IMR-90 (cell line): Measurements from ENCODE around the gene JMJD1C. TPM values are rescaled to one million over a fixed set of nuclear protein-coding genes. Genes with fewer than 3 reads are reported as not detected.
A peak's percentile ranks its signal among the peaks of the same experiment; 100 is the strongest.

ENCODE experiments used
- ATAC-seq: fragments of 200-7000 bp; cut with Tn5 transposase; 2 replicates; pipeline ENCODE4 v1.9.1; 2020; ENCODE audit warnings: low read depth, mild to moderate bottlenecking, moderate library complexity
- BruUV-seq: library from RNA; stranded (reverse); fragments of 400-500 nt; replicated peaks from 2 replicates; lab custom pipeline; 2021; lab: Mats Ljungman, UMichigan
- CTCF ChIA-PET: fragments of 300-600 bp; formaldehyde crosslinking; extraction: SDS; loops from one replicate; lab custom pipeline; 2021; ENCODE audit warnings: antibody characterized with exemption; lab: Yijun Ruan, JAX
- POLR2A ChIA-PET: fragments of 300-600 bp; sonication (Branson Sonifier 250); formaldehyde crosslinking; loops from one replicate; lab custom pipeline; 2022; ENCODE audit warnings: antibody characterized with exemption; ENCODE audit not compliant: unreplicated experiment; lab: Charles Lee
- DNase-seq: peaks from one replicate; pipeline ENCODE4 v3.0.0; 2013
- H2AFZ ChIP-seq: replicated peaks from 2 replicates; pipeline ENCODE3; 2013; ENCODE audit warnings: low read length, mild to moderate bottlenecking; ENCODE audit not compliant: poor library complexity
- H2AK5ac ChIP-seq: 2 replicates; pipeline ENCODE4 v1.6.1; 2013; ENCODE audit warnings: low read depth, low read length, inconsistent platforms
- H2AK9ac ChIP-seq: replicated peaks from 2 replicates; pipeline ENCODE3; 2013; ENCODE audit warnings: mild to moderate bottlenecking, low read depth, low read length, moderate library complexity; ENCODE audit not compliant: poor library complexity
- H2BK120ac ChIP-seq: 2 replicates; pipeline ENCODE4 v1.6.1; 2013; ENCODE audit warnings: low read depth, low read length, inconsistent platforms
- H2BK15ac ChIP-seq: 3 replicates; pipeline ENCODE4 v1.6.1; 2013; ENCODE audit warnings: low read depth, low read length, inconsistent platforms
- H2BK20ac ChIP-seq: 2 replicates; pipeline ENCODE4 v1.6.1; 2013; ENCODE audit warnings: low read depth, mild to moderate bottlenecking, inconsistent platforms, low read length, moderate library complexity
- H2BK5ac ChIP-seq: 2 replicates; pipeline ENCODE4 v1.6.1; 2013; ENCODE audit warnings: mild to moderate bottlenecking, low read depth, low read length, inconsistent platforms; ENCODE audit not compliant: poor library complexity, severe bottlenecking
- H3K14ac ChIP-seq: replicated peaks from 2 replicates; pipeline ENCODE4 v1.6.1; 2013; ENCODE audit warnings: low read depth, low read length, inconsistent platforms
- H3K18ac ChIP-seq: 2 replicates; pipeline ENCODE4 v1.6.1; 2013; ENCODE audit warnings: low read depth, low read length, control low read depth
- H3K23ac ChIP-seq: 2 replicates; pipeline ENCODE4 v1.6.1; 2013; ENCODE audit warnings: low read depth, low read length, inconsistent platforms
- H3K27ac ChIP-seq: 2 replicates; pipeline ENCODE4 v1.5.1; 2013; ENCODE audit warnings: mild to moderate bottlenecking, control low read depth, low read length; ENCODE audit not compliant: insufficient read depth
- H3K27me3 ChIP-seq: 2 replicates; pipeline ENCODE4 v1.6.1; 2013; ENCODE audit warnings: low read length; ENCODE audit not compliant: control insufficient read depth, insufficient read depth
- H3K36me3 ChIP-seq: 2 replicates; pipeline ENCODE4 v1.6.1; 2013; ENCODE audit warnings: low read length, mixed read lengths; ENCODE audit not compliant: control insufficient read depth, insufficient read depth
- H3K4ac ChIP-seq: 2 replicates; pipeline ENCODE4 v1.6.1; 2013; ENCODE audit warnings: low read depth, low read length, inconsistent platforms
- H3K4me1 ChIP-seq: 2 replicates; pipeline ENCODE4 v1.6.1; 2013; ENCODE audit warnings: low read length, mixed read lengths; ENCODE audit not compliant: control insufficient read depth, insufficient read depth
- H3K4me2 ChIP-seq: 2 replicates; pipeline ENCODE4 v1.6.1; 2013; ENCODE audit warnings: low read depth, mild to moderate bottlenecking, control low read depth, low read length, moderate library complexity
- H3K4me3 ChIP-seq: 2 replicates; pipeline ENCODE4 v1.5.1; 2013; ENCODE audit warnings: low read depth, mild to moderate bottlenecking, control low read depth, low read length, moderate library complexity; ENCODE audit not compliant: insufficient read depth
- H3K56ac ChIP-seq: 2 replicates; pipeline ENCODE4 v1.6.1; 2013; ENCODE audit warnings: low read length, inconsistent platforms; ENCODE audit not compliant: insufficient read depth; ENCODE audit errors: extremely low read depth
- H3K79me1 ChIP-seq, 2 experiments: 2 replicates each; pipeline ENCODE4 v1.6.1; 2013; ENCODE audit warnings: low read length in 2 of 2, inconsistent platforms in 1 of 2, low read depth in 1 of 2
- H3K9ac ChIP-seq: 2 replicates; pipeline ENCODE4 v1.6.1; 2013; ENCODE audit warnings: low read depth, low read length, control low read depth
- H3K9me1 ChIP-seq: 2 replicates; pipeline ENCODE4 v1.6.1; 2013; ENCODE audit warnings: low read length, inconsistent platforms; ENCODE audit not compliant: insufficient read depth
- H3K9me3 ChIP-seq: 2 replicates; pipeline ENCODE4 v1.6.1; 2013; ENCODE audit warnings: low read length; ENCODE audit not compliant: control insufficient read depth, insufficient read depth
- H4K20me1 ChIP-seq: 2 replicates; pipeline ENCODE4 v1.6.1; 2013; ENCODE audit warnings: low read length, inconsistent platforms; ENCODE audit not compliant: insufficient read depth
- H4K5ac ChIP-seq: 2 replicates; pipeline ENCODE4 v1.6.1; 2013; ENCODE audit warnings: mild to moderate bottlenecking, low read depth, low read length, control low read depth
- H4K8ac ChIP-seq, 2 experiments: 2 replicates each; pipeline ENCODE4 v1.6.1; 2013; ENCODE audit warnings: low read depth in 2 of 2, low read length in 2 of 2, control low read depth in 1 of 2, inconsistent platforms in 1 of 2
- H4K91ac ChIP-seq: 2 replicates; pipeline ENCODE4 v1.6.1; 2013; ENCODE audit warnings: low read depth, low read length, inconsistent platforms; ENCODE audit not compliant: insufficient read depth
- CEBPB ChIP-seq: IDR thresholded peaks from 2 replicates; pipeline ENCODE4 v1.6.1; 2012; ENCODE audit warnings: low read depth, low read length, improper control_type of control experiment
- CTCF ChIP-seq: conservative IDR thresholded peaks from 2 replicates; pipeline ENCODE4 v1.5.1; 2012; ENCODE audit warnings: mild to moderate bottlenecking, low read depth, low read length, improper control_type of control experiment
- MAFK ChIP-seq: IDR thresholded peaks from 2 replicates; pipeline ENCODE4 v1.6.1; 2012; ENCODE audit warnings: low read depth, low read length, improper control_type of control experiment
- MAZ ChIP-seq: IDR thresholded peaks from 2 replicates; pipeline ENCODE4 v1.6.1; 2012; ENCODE audit warnings: low read depth, mild to moderate bottlenecking, low read length, improper control_type of control experiment, moderate library complexity, borderline replicate concordance
- MXI1 ChIP-seq: IDR thresholded peaks from 2 replicates; pipeline ENCODE4 v1.6.1; 2012; ENCODE audit warnings: low read depth, mild to moderate bottlenecking, low read length, moderate library complexity, borderline replicate concordance
- WGBS, 2 experiments: methylation state at CpG; one replicate each; pipeline versions ENCODE4 v1.1.5 to v1.1.7; 2013; ENCODE audit warnings: missing lambda C conversion rate in 2 of 2; ENCODE audit not compliant: insufficient read length in 1 of 2; ENCODE audit errors: extremely low coverage in 2 of 2; 5-methylcytosine and 5-hydroxymethylcytosine counted together
- dilution Hi-C: fragments of 300-500 bp; cut with HindIII; formaldehyde crosslinking; loops from one replicate; pipeline ENCODE4 v1.14.3; 2018; ENCODE audit warnings: low sequenced_read_pairs; ENCODE audit not compliant: unreplicated experiment
- in situ Hi-C: fragments of 300-500 bp; cut with MboI; formaldehyde crosslinking; loops from 3 replicates; pipeline ENCODE4 v1.14.3; 2019; ENCODE audit warnings: low sequenced_read_pairs, inconsistent platforms, mixed read lengths
- intact Hi-C: fragments of 100-400 bp; cut with micrococcal nuclease; formaldehyde crosslinking; loops from 2 replicates; pipeline ENCODE4 v1.10.0; 2022
- polyA plus RNA-seq, 3 experiments: library from polyadenylated mRNA; depleted of rRNA; stranded (reverse); fragments of >200 nt; gene quantifications; 2 replicates each; pipeline ENCODE4 v1.2.3, GENCODE V29; 2012; ENCODE audit warnings: low replicate concordance in 1 of 3
- total RNA-seq: library from RNA; depleted of rRNA; stranded (reverse); fragments of >200 nt; gene quantifications from 2 replicates; pipeline ENCODE4 v1.2.3, GENCODE V29; 2012

Gene JMJD1C
- total and polyA plus RNA-seq, 2 of the 4 experiments (the other 2 are of a cell fraction): 15.6 to 96.8 TPM

DNA sequence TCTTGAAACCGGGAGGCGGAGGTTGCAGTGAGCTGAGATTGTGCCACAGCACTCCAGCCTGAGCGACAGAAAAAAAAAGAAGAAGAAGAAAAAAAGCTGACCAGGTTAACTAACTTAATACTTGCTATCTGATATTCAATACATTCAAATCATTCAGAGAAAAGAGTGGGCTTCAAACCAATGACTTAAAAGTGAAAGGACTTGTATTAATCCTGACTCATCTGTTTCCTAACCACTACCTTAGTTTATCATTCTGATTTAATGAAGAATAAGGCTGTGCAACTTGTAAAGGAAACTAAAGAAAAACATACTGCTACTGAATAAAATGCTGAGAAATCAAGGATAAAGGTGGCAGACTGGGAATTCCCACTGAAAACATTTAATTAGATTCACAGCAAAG is 204.3 kb downstream of the JMJD1C start:
- dilution Hi-C loops: no loop called here

More for the DNA sequence above, 204.3 kb downstream of the JMJD1C start:
- H2AK9ac ChIP-seq: no peak overlapping the region
- no peak overlapping the region for H3K18ac ChIP-seq
- no peak overlapping the region for H3K14ac ChIP-seq
- H4K20me1 ChIP-seq: peaks cover 17% of the 10 kb centered on the region; the same call in 1 of the 2 replicates
- peak; percentile 41 for DNase-seq
- H4K8ac ChIP-seq: no peak overlapping the region
- no peak overlapping the region for H4K5ac ChIP-seq
- intact Hi-C loops: no loop called here
- ChIA-PET CTCF (no interaction called here), POLR2A (no interaction called here)
- no peak overlapping the region for H2BK5ac ChIP-seq
- peaks cover 9% of the 10 kb centered on the region; the same call in 1 of the 2 replicates for H3K4me1 ChIP-seq
- no peaks in the 10 kb centered on the region for H3K9me3 ChIP-seq
- no peak overlapping the region for H3K23ac ChIP-seq
- H2BK15ac ChIP-seq: no peak overlapping the region
- ATAC-seq: no peak
- H2BK120ac ChIP-seq: no peak overlapping the region
- WGBS, 2 experiments: no CpG with 5 or more reads among the region's 3 CpGs
- peaks cover 9% of the 10 kb centered on the region for H3K9me1 ChIP-seq
- no peak overlapping the region for H3K27ac ChIP-seq
- no peak overlapping the region for H2AK5ac ChIP-seq
- no peak overlapping the region for H3K9ac ChIP-seq
- TF ChIP-seq MAFK (peak; percentile 9; the same call in 1 of the 2 replicates), CEBPB (no peak), MXI1 (no peak), CTCF (no peak), MAZ (no peak)
- H2AFZ ChIP-seq: no peak overlapping the region
- H3K27me3 ChIP-seq: no peaks in the 10 kb centered on the region
- peaks cover 2% of the 10 kb centered on the region; the same call in 1 of the 2 replicates for H3K36me3 ChIP-seq
- peaks cover 22 to 50% of the 10 kb centered on the region in 2 experiments for H3K79me1 ChIP-seq
- H4K91ac ChIP-seq: no peak overlapping the region
- no peak overlapping the region for H3K56ac ChIP-seq
- BruUV-seq: no TSS peak
- no peak overlapping the region for H3K4ac ChIP-seq
- no peak overlapping the region for H3K4me3 ChIP-seq
- no peak overlapping the region for H3K4me2 ChIP-seq
- H2BK20ac ChIP-seq: no peak overlapping the region
- in situ Hi-C loops: no loop called here
